ENCODE measurements around the gene GCGR. TPM values are rescaled to one million over a fixed set of nuclear protein-coding genes. Genes with fewer than 3 reads are reported as not detected.

The GCGR gene
- polyA plus RNA-seq, 1 of the 3 experiments (the other 2 are of a cell fraction): not detected

- no peak overlapping the region for H3K9ac ChIP-seq
- H3K9me2 ChIP-seq: no peaks in the 10 kb centered on the region
- peaks cover 20% of the 10 kb centered on the region for H3K27me3 ChIP-seq (ENCODE audit: insufficient read depth)
- ChIA-PET CTCF (interaction anchor here (0.7 to 2.2 kb wide), 8 partner anchors 8 to 80 kb away, joined by 3 to 10 read pairs (median 3); no protein-coding TSS in a partner anchor), POLR2A (interaction anchor here (1.9 kb wide), 1 partner anchor 19 kb away, joined by 6 read pairs; the partner anchor contains the start of gene MCRIP1)
- no peaks in the 10 kb centered on the region for H3K36me3 ChIP-seq (replicated peaks in 1 of 2; ENCODE audit: control insufficient read depth in 1 of 2, insufficient read depth in 2 of 2, low read length in 1 of 2)
- H2AFZ ChIP-seq (ENCODE audit: low read depth): no peak overlapping the region
- peaks cover 0 to 35% of the 10 kb centered on the region in 2 experiments; a peak in 1 of 4 replicates for H3K4me1 ChIP-seq (ENCODE audit: control insufficient read depth in 1 of 2, insufficient read depth in 2 of 2, low read depth in 1 of 2, low read length in 1 of 2)
- WGBS (ENCODE audit: low lambda C conversion rate): 84% methylated on average over 34 of the region's 41 CpGs
- no peaks in the 10 kb centered on the region for H4K20me1 ChIP-seq (ENCODE audit: insufficient read depth)
- H3K9me3 ChIP-seq: no peaks in the 10 kb centered on the region
- no peak overlapping the region for H3K27ac ChIP-seq (ENCODE audit: low read depth in 2 of 2, low read length in 1 of 2)
- no peaks in the 10 kb centered on the region for H3F3A ChIP-seq (replicated peaks; ENCODE audit: insufficient read depth)
- no peaks in the 10 kb centered on the region for H3K79me2 ChIP-seq (ENCODE audit: insufficient read depth)
- H3K4me3 ChIP-seq (ENCODE audit: low read depth in 2 of 2, low read length in 1 of 2): no peak overlapping the region
- TF ChIP-seq, protein P1, sequence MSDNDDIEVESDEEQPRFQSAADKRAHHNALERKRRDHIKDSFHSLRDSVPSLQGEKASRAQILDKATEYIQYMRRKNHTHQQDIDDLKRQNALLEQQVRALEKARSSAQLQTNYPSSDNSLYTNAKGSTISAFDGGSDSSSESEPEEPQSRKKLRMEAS (IDR thresholded peaks at IDR 0.05; ENCODE audit: low read depth): no peak
- TF ChIP-seq POLR2AphosphoS5 (IDR thresholded peaks at IDR 0.05; ENCODE audit: low read depth, low read length) (no peak), CTCF (IDR thresholded peaks at IDR 0.05) (no peak), MXI1 (IDR thresholded peaks at IDR 0.05; ENCODE audit: low read depth, low read length) (no peak), CHD2 (IDR thresholded peaks at IDR 0.05; ENCODE audit: low read length, partially characterized antibody) (no peak), SIN3A (IDR thresholded peaks at IDR 0.05; ENCODE audit: borderline replicate concordance, low read depth, low read length) (no peak), NFIC (IDR thresholded peaks at IDR 0.05; ENCODE audit: borderline replicate concordance) (no peak), GATA2 (CRISPR knock-in tag; IDR thresholded peaks at IDR 0.05) (no peak), RCOR1 (IDR thresholded peaks at IDR 0.05; ENCODE audit: low read length) (no peak), RAD21 (IDR thresholded peaks at IDR 0.05; ENCODE audit: low read length) (no peak), EZH2phosphoT487 (IDR thresholded peaks at IDR 0.05; ENCODE audit: borderline replicate concordance, low read depth) (no peak), ELF1 (IDR thresholded peaks at IDR 0.05) (no peak), FOXM1 (IDR thresholded peaks at IDR 0.05; ENCODE audit: low read depth) (no peak), FOXJ3 (CRISPR knock-in tag; IDR thresholded peaks at IDR 0.05) (no peak)
- TF ChIP-seq, protein P2, sequence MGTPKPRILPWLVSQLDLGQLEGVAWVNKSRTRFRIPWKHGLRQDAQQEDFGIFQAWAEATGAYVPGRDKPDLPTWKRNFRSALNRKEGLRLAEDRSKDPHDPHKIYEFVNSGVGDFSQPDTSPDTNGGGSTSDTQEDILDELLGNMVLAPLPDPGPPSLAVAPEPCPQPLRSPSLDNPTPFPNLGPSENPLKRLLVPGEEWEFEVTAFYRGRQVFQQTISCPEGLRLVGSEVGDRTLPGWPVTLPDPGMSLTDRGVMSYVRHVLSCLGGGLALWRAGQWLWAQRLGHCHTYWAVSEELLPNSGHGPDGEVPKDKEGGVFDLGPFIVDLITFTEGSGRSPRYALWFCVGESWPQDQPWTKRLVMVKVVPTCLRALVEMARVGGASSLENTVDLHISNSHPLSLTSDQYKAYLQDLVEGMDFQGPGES (IDR thresholded peaks at IDR 0.05; ENCODE audit: low read depth, low read length): no peak
- TF ChIP-seq, protein P3, sequence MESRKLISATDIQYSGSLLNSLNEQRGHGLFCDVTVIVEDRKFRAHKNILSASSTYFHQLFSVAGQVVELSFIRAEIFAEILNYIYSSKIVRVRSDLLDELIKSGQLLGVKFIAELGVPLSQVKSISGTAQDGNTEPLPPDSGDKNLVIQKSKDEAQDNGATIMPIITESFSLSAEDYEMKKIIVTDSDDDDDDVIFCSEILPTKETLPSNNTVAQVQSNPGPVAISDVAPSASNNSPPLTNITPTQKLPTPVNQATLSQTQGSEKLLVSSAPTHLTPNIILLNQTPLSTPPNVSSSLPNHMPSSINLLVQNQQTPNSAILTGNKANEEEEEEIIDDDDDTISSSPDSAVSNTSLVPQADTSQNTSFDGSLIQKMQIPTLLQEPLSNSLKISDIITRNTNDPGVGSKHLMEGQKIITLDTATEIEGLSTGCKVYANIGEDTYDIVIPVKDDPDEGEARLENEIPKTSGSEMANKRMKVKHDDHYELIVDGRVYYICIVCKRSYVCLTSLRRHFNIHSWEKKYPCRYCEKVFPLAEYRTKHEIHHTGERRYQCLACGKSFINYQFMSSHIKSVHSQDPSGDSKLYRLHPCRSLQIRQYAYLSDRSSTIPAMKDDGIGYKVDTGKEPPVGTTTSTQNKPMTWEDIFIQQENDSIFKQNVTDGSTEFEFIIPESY (IDR thresholded peaks at IDR 0.05; ENCODE audit: borderline replicate concordance, low read depth): no peak
- no peak for DNase-seq
- H3K4me2 ChIP-seq: no peak overlapping the region
Measured at GRCh38 chr17:81813861-81814683, 10.1 kb downstream of the GCGR start.

Measured in SK-N-SH (cell line).